Central memory CD4-positive, alpha-beta T cell (primary cell): ENCODE measurements around the gene USP17L30.
"Not testable (repeated sequence)": the region's sequence is repeated elsewhere in the genome, so short reads cannot be mapped to it uniquely, and the experiment has no call there.

Experiments
- DNase-seq: peaks from one replicate; pipeline ENCODE4 v3.0.0; 2022
- total RNA-seq, 3 experiments: gene quantifications; one replicate each; lab custom pipeline; 2026; lab: John Stamatoyannopoulos, UW

USP17L30 gene
- 0 reads per million in 3 experiments for total RNA-seq

DNA sequence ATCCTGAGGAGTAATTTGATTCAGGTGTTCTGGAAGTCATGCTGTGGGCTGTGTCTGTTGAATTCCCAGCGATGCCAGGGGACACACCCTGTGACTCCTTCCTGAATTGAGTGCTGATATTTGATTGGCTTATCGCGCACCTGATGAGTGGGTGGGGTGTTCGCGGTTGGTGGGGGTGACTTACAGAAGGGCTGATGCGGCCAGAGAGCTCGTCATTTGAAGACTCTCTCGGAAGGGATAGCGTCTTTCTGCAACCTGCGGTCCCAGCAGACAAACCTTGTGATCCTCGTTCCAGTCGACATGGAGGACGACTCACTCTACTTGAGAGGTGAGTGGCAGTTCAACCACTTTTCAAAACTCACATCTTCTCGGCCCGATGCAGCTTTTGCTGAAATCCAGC, at the start of gene USP17L30:
TSS of gene USP17L30 (plus strand) at position 301 of the 400 bp plus-strand sequence. CDS start at position 301, 0 bp downstream.
- not testable (repeated sequence) for DNase-seq

- DNase-seq: not testable (repeated sequence)
Observed at GRCh38 chr4:9324191-9324590, 38.7 kb upstream of the USP17L30 start.

- DNase-seq: not testable (repeated sequence)
Observed at GRCh38 chr4:9324865-9325264, 38.1 kb upstream of the USP17L30 start, which contains the start of gene USP17L24. Gene USP17L24, plus strand, starts transcription at chr4:9325165. Its CDS starts 0 bp downstream, at chr4:9325165.

GRCh38 chr4:9329611-9330010, 33.3 kb upstream of the USP17L30 start, which contains the start of gene USP17L25:
Gene USP17L25, plus strand, starts transcription at chr4:9329911. Its CDS starts 0 bp downstream, at chr4:9329911.
- DNase-seq: not testable (repeated sequence)

DNA sequence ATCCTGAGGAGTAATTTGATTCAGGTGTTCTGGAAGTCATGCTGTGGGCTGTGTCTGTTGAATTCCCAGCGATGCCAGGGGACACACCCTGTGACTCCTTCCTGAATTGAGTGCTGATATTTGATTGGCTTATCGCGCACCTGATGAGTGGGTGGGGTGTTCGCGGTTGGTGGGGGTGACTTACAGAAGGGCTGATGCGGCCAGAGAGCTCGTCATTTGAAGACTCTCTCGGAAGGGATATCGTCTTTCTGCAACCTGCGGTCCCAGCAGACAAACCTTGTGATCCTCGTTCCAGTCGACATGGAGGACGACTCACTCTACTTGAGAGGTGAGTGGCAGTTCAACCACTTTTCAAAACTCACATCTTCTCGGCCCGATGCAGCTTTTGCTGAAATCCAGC, 28.6 kb upstream of the USP17L30 start, which contains the start of gene USP17L26:
TSS of gene USP17L26 (plus strand) at position 301 of the 400 bp plus-strand sequence. CDS start at position 301, 0 bp downstream.
- DNase-seq: not testable (repeated sequence)

- DNase-seq: not testable (repeated sequence)
Observed at GRCh38 chr4:9339103-9339502, 23.8 kb upstream of the USP17L30 start, which contains the start of gene USP17L5. Gene USP17L5, plus strand, starts transcription at chr4:9339403. Its CDS starts 0 bp downstream, at chr4:9339403.

DNA sequence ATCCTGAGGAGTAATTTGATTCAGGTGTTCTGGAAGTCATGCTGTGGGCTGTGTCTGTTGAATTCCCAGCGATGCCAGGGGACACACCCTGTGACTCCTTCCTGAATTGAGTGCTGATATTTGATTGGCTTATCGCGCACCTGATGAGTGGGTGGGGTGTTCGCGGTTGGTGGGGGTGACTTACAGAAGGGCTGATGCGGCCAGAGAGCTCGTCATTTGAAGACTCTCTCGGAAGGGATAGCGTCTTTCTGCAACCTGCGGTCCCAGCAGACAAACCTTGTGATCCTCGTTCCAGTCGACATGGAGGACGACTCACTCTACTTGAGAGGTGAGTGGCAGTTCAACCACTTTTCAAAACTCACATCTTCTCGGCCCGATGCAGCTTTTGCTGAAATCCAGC, 19.1 kb upstream of the USP17L30 start, which contains the start of gene USP17L27:
TSS of gene USP17L27 (plus strand) at position 301 of the 400 bp plus-strand sequence. CDS start at position 301, 0 bp downstream.
- DNase-seq: not testable (repeated sequence)

- DNase-seq: not testable (repeated sequence)
Observed at GRCh38 chr4:9348593-9348992, 14.3 kb upstream of the USP17L30 start, which contains the start of gene USP17L28. Gene USP17L28, plus strand, starts transcription at chr4:9348893. Its CDS starts 0 bp downstream, at chr4:9348893.

DNA sequence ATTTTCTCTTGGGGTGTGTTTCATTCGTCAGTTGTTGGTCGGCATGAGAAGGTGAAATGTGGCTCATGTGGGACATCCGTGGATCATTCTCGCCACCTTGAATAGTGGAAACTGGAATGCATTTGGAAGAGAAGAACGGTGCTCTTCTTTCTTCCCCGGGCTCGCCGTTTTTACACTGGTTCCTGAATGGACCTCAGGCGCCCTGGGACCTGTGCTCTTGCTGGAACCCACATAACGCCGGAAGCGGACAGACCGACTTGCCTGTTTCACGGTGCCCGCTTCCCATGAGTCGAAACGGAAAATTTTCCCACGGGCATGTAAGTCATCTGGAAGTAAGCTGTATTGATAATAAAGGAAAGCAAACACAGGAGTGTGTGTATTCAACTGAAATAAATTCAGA, 12.1 kb upstream of the USP17L30 start:
- not testable (repeated sequence) for DNase-seq

GRCh38 chr4:9353338-9353737, 9.6 kb upstream of the USP17L30 start, which contains the start of gene USP17L29:
Gene USP17L29, plus strand, starts transcription at chr4:9353638. Its CDS starts 0 bp downstream, at chr4:9353638.
- not testable (repeated sequence) for DNase-seq

- not testable (repeated sequence) for DNase-seq
Observed at GRCh38 chr4:9379881-9380280, 17.0 kb downstream of the USP17L30 start.

DNA sequence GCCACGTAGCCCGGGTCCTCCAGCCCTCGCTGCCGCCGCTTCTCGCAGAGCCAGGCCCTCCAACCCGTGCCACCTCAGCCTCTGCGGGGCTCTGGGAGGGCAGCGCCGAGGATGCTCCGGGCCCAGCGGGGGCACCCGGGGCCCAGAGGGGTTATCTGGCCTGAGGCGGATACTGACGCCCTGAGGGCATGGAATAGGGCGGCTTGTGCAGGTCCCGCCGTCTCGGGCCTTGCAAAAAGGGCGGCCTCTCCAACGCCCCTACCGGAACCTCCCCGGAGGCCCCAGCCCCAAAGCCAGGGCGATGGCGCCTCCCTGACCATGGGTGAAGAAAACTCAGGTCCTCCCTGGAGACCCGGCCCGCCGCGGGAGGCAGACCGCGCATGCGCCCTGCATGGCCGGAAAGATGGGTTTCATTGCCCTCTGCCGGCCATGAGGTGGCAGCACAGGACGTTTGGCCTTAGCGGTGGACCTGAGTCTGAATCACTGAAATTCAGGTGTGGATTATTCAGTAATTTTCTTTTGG, 18.1 kb downstream of the USP17L30 start:
- peak; percentile 49 for DNase-seq

- no peak for DNase-seq
Observed at GRCh38 chr4:9384126-9384525, 21.2 kb downstream of the USP17L30 start.

DNA sequence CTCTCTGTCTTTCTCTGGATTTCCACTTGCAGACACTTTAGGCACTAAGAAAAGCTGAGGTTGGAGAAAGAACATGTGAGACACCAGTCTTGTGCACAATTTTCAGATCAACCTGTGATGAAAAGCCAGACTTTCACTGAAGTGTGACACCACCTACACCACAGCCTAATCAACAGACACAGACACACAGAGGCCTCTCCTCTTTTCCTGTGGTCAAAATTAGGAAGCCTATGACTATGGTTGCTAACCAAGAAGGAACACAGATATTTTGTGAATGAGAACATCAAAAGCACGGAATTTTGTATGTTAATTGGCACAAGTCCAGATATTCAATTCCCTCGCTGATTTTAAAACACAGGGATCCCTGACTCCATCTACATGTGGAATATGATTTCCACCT, 26.1 kb downstream of the USP17L30 start:
- not testable (repeated sequence) for DNase-seq

DNA sequence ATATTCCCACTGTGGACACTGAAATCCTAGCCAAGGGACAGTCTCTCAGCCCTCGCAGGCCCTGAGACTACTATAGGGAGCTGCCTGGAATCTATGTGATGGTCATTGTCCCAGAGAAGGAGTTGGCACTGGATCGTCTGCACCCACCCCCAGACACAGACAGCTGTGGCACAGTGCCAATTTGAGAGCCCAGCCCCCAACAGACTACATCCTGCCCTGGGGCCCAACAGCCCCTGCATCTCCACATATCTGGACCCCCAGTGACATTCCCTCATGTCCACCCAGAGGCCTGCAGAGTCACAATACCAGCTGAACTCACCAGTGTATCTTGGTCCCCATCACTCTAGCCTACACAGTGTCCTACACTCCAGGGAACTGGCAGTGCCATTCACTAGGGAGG, 42.8 kb downstream of the USP17L30 start:
- not testable (repeated sequence) for DNase-seq

GRCh38 chr4:9406491-9406890, 43.6 kb downstream of the USP17L30 start:
- not testable (repeated sequence) for DNase-seq

DNA sequence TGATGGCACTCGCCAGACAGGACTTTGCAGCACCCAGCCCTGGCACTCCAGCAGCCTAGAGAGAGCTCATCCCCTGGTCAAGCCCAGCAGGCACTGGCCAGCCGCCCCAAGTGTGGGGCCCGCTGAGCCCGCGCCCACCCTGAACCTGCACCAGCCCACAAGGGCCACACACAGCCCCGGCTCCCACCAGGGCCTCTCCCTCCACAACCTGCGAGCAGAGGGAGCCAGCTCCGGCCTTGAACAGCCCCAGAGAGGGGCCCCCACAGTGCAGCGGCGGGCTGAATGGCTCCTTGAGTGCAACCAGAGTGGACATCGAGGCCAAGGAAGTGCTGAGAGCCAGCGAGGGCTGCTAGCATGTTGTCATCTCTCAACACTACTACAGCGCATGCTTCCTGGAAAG, 46.9 kb downstream of the USP17L30 start:
- no peak for DNase-seq
